Spleen (tissue), 11 donors: ENCODE data around the gene LAMB1. TPM values are rescaled to one million over a fixed set of nuclear protein-coding genes. Genes with fewer than 3 reads are reported as not detected.
"Not testable (repeated sequence)": the region's sequence is repeated elsewhere in the genome, so short reads cannot be mapped to it uniquely, and the experiment has no call there.

Source experiments
- DNase-seq: peaks from one replicate; pipeline ENCODE4 v3.0.0-alpha.2; 2020
- H3K27ac ChIP-seq, 8 donors: fragments of 200-600 bp; sonication (generic) in 7 of 8; 1 replicate in 4 of 8; 2 replicates in 4 of 8; pipeline versions ENCODE4 v1.5.0 to v1.8.0; 2016 to 2021; ENCODE audit warnings: inconsistent platforms in 4 of 8, mild to moderate bottlenecking in 4 of 8, moderate library complexity in 1 of 8
- H3K27me3 ChIP-seq, 7 donors: fragments of 200-600 bp; sonication (generic) in 6 of 7; replicated peaks in 1 of 7; 1 replicate in 4 of 7; 2 replicates in 3 of 7; pipeline versions ENCODE4 v1.5.0 to v1.8.0; 2016 to 2021; ENCODE audit warnings: inconsistent platforms in 3 of 7, mild to moderate bottlenecking in 1 of 7
- H3K36me3 ChIP-seq, 6 donors: fragments of 200-600 bp; sonication (generic) in 5 of 6; 1 replicate in 4 of 6; 2 replicates in 2 of 6; pipeline versions ENCODE4 v1.5.0 to v1.8.0; 2016 to 2021; ENCODE audit warnings: inconsistent platforms in 2 of 6
- H3K4me1 ChIP-seq, 6 donors: fragments of 200-600 bp; sonication (generic) in 5 of 6; 1 replicate in 3 of 6; 2 replicates in 3 of 6; pipeline versions ENCODE4 v1.5.0 to v1.8.0; 2016 to 2021; ENCODE audit warnings: inconsistent platforms in 3 of 6
- H3K4me3 ChIP-seq, 8 donors: fragments of 200-600 bp; sonication (generic) in 7 of 8; 1 replicate in 4 of 8; 2 replicates in 4 of 8; pipeline versions ENCODE4 v1.5.0 to v1.8.0; 2016 to 2021; ENCODE audit warnings: inconsistent platforms in 4 of 8, mild to moderate bottlenecking in 4 of 8, moderate library complexity in 2 of 8
- H3K9me3 ChIP-seq, 8 donors: fragments of 200-600 bp; sonication (generic) in 7 of 8; 1 replicate in 4 of 8; 2 replicates in 4 of 8; pipeline versions ENCODE4 v1.5.0 to v1.8.0; 2016 to 2021; ENCODE audit warnings: inconsistent platforms in 4 of 8
- POLR2A ChIP-seq, 3 donors: fragments of 450-650 bp; IDR thresholded peaks; one replicate each; pipeline ENCODE4 v1.5.1; 2017; ENCODE audit warnings: antibody characterized with exemption in 3 of 3, mild to moderate bottlenecking in 1 of 3
- POLR2AphosphoS5 ChIP-seq, 3 donors: sonication (generic); formaldehyde crosslinking; IDR thresholded peaks; one replicate each; pipeline ENCODE4 v1.5.1; 2017; ENCODE audit warnings: antibody characterized with exemption in 3 of 3
- WGBS, 5 donors: extraction: QIAGEN DNeasy Blood & Tissue Kit in 3 of 5; methylation state at CpG; one replicate each; pipeline versions ENCODE4 v1.1.5 to v1.1.7; 2013 to 2018; 5-methylcytosine and 5-hydroxymethylcytosine counted together
- intact Hi-C: fragments of 100-400 bp; cut with DNase I; formaldehyde crosslinking; loops from one replicate; pipeline ENCODE4 v1.15.0; 2023; ENCODE audit warnings: low total_unique reads
- polyA plus RNA-seq, 3 donors: library from polyadenylated mRNA; stranded (reverse); fragments of 200-250 nt; gene quantifications; one replicate each; pipeline ENCODE4 v1.2.1, GENCODE V29; 2013
- total RNA-seq, 7 donors: library from RNA; depleted of rRNA in 3 of 7; stranded (reverse); fragments of >200 nt in 3 of 7; fragmentation: NEBNext Ultra II Directional in 4 of 7; extraction: Animal tissue kit (Norgen Biotek cat#: 25700) in 4 of 7; gene quantifications; one replicate each; pipeline versions ENCODE4 v1.1.0 to v1.2.1, GENCODE V29; 2016 to 2021
- TF ChIP-seq, protein P1 (sequence below), 11 experiments: fragments of 200-600 bp in 7 of 11; fragments of 450-650 bp in 4 of 11; sonication (generic) in 4 of 11; IDR thresholded peaks in 8 of 11; conservative IDR thresholded peaks in 3 of 11; 1 replicate in 7 of 11; 2 replicates in 4 of 11; pipeline versions ENCODE4 v1.4.0 to v1.8.0; 2016 to 2021; ENCODE audit warnings: antibody characterized with exemption in 11 of 11, inconsistent platforms in 4 of 11, mild to moderate bottlenecking in 1 of 11
- donor health status: healthy with polysubstance abuse.
- donor health status: DM: no; HTN: no; CAD: no; lungs with moderate emphysema.
- donor health status: DM: no; HTN: no; CAD: no.
- donor health status: Bipolar disorder and iron deficiency.
- donor health status: healthy.
- donor health status: DM: no; HTN: no; CAD: no.
- donor health status: DM: yes; HTN: yes; CAD: no.

LAMB1 gene
- total and polyA plus RNA-seq, 10 donors = 51.4 to 181 (median 126) TPM

DNA sequence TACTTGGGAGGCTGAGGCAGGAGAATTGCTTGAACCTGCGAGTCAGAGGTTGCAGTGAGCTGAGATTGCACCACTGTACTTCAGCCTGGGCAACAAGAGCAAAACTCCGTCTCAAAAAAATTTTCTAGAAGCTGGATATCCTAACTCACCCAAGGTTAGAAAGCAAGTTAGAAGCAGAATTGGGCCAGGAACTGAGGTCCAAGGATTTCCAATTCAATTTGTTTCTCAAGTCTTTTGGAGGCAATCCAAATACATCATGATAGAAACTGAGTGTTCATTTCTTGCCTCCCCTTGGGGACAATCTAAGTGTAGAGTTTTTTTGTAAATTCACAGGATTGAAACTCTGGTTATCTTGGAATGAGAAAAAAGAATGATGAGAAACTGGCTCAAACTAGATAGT is 45.5 kb downstream of the LAMB1 start:
- intact Hi-C loops = no loop called here
- no peak overlapping the region for H3K4me3 ChIP-seq
- H3K4me1 ChIP-seq = peaks cover 0 to 13% (median 2%) of the 10 kb centered on the region in 6 donors
- peaks cover 0 to 52% (median 0%) of the 10 kb centered on the region in 6 donors for H3K36me3 ChIP-seq
- TF ChIP-seq, protein P1, sequence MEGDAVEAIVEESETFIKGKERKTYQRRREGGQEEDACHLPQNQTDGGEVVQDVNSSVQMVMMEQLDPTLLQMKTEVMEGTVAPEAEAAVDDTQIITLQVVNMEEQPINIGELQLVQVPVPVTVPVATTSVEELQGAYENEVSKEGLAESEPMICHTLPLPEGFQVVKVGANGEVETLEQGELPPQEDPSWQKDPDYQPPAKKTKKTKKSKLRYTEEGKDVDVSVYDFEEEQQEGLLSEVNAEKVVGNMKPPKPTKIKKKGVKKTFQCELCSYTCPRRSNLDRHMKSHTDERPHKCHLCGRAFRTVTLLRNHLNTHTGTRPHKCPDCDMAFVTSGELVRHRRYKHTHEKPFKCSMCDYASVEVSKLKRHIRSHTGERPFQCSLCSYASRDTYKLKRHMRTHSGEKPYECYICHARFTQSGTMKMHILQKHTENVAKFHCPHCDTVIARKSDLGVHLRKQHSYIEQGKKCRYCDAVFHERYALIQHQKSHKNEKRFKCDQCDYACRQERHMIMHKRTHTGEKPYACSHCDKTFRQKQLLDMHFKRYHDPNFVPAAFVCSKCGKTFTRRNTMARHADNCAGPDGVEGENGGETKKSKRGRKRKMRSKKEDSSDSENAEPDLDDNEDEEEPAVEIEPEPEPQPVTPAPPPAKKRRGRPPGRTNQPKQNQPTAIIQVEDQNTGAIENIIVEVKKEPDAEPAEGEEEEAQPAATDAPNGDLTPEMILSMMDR (IDR thresholded peaks at IDR 0.05 in 8 of 11, conservative IDR thresholded peaks at IDR 0.05 in 3 of 11) = no peak
- no peak for TF ChIP-seq POLR2A (IDR thresholded peaks at IDR 0.05)
- no peak for TF ChIP-seq POLR2AphosphoS5 (IDR thresholded peaks at IDR 0.05)
- H3K27ac ChIP-seq = peak overlapping the region in 4 of 8 donors; percentile 44 to 61 (median 53)
- no peaks in the 10 kb centered on the region for H3K9me3 ChIP-seq
- H3K27me3 ChIP-seq = peaks cover 0 to 8% (median 0%) of the 10 kb centered on the region in 7 donors
- 80 to 100% (median 84%) methylated on average over 2 of the region's 2 CpGs for WGBS, 5 donors
- no peak for DNase-seq

DNA sequence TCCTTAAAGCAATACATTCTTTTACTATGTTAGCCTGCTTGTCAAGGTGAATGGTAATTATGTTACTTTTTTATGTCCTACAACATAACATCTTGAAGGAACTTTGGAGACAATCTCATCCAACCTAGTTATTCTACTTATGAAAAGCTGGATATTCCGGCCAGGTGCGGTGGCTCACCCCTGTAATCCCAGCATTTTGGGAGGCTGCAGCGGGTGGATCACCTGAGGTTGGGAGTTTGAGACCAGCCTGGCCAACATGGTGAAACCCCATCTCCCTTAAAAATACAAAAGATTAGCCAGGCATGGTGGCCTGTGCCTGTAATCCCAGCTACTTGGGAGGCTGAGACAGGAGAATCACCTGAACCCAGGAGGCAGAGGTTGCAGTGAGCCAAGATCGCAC is 46.0 kb downstream of the LAMB1 start:
- 94 to 99% (median 96%) methylated on average over 4 of the region's 4 CpGs for WGBS, 5 donors
- H3K27ac ChIP-seq = peak overlapping the region in 2 of 8 donors; percentile 48 to 58
- H3K4me3 ChIP-seq, DNase-seq, H3K27me3 ChIP-seq, intact Hi-C loops, H3K9me3 ChIP-seq: not testable (repeated sequence)
- peaks cover 0 to 13% (median 2%) of the 10 kb centered on the region in 6 donors for H3K4me1 ChIP-seq
- H3K36me3 ChIP-seq = peaks cover 0 to 52% (median under 1%) of the 10 kb centered on the region in 6 donors

DNA sequence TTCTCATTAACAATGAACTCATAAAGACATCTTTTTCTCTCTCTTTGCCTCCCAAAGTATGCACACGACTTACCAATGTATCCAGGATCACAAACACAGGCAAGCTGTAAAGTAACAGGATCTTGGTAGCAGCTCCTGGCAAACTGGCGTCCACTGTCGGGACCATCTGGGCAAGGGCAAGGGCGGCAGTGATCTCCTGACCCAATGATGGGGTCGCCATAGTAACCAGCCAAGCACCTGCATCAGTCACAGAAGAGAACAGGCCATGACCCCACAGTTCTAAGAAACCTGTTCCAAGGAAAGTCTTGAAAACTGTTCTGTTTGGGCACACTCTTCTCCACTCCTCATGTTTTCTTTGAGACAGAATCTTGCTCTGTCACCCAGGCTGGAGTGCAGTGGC is 47.6 kb downstream of the LAMB1 start:
- intact Hi-C loops = no loop called here
- TF ChIP-seq POLR2A (IDR thresholded peaks at IDR 0.05) (no peak), POLR2AphosphoS5 (IDR thresholded peaks at IDR 0.05) (no peak)
- TF ChIP-seq, protein P1 (IDR thresholded peaks at IDR 0.05 in 8 of 11, conservative IDR thresholded peaks at IDR 0.05 in 3 of 11) = no peak
- Histone ChIP-seq H3K27me3 (peaks cover 0 to 8% (median 0%) of the 10 kb centered on the region in 7 donors), H3K4me1 (peaks cover 0 to 13% (median 2%) of the 10 kb centered on the region in 6 donors), H3K36me3 (peaks cover 0 to 59% (median 2%) of the 10 kb centered on the region in 6 donors), H3K27ac (no peak overlapping the region), H3K4me3 (no peak overlapping the region), H3K9me3 (no peaks in the 10 kb centered on the region)
- 79 to 92% (median 88%) methylated on average over 5 of the region's 5 CpGs for WGBS, 5 donors
- no peak for DNase-seq

DNA sequence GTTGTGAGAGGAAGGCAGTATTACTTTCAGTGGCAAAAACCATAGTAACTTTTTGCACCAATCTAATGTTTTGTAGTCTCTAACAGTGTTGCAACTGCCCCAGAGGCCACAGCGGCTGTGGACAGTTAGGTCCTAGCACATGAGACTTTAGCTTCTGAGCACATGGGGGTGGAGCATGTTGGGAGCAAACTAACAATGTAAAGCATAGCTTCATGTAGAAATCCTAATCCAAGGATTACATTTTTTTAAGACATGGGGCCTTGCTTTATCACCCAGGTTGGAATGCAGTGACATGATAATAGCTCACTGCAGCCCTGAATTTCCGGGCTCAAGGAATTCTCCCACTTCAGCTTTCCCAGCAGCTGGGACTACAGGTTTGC is 49.0 kb downstream of the LAMB1 start:
- Histone ChIP-seq H3K9me3 (no peaks in the 10 kb centered on the region), H3K27ac (no peak overlapping the region), H3K27me3 (peaks cover 0 to 8% (median 0%) of the 10 kb centered on the region in 7 donors), H3K4me1 (peaks cover 0 to 14% (median 0%) of the 10 kb centered on the region in 6 donors), H3K36me3 (peaks cover 0 to 44% (median 2%) of the 10 kb centered on the region in 6 donors), H3K4me3 (no peak overlapping the region)
- no peak for TF ChIP-seq POLR2AphosphoS5 (IDR thresholded peaks at IDR 0.05)
- TF ChIP-seq, protein P1 (IDR thresholded peaks at IDR 0.05 in 8 of 11, conservative IDR thresholded peaks at IDR 0.05 in 3 of 11) = no peak
- TF ChIP-seq POLR2A (IDR thresholded peaks at IDR 0.05) = no peak
- WGBS, 5 donors = 78 to 88% (median 83%) methylated on average over 2 of the region's 2 CpGs
- intact Hi-C loops = no loop called here
- no peak for DNase-seq
